HepG2 (cell line): ENCODE results near the gene PTPN5. TPM values are rescaled to one million over a fixed set of nuclear protein-coding genes. Genes with fewer than 3 reads are reported as not detected.

Source experiments
- ATAC-seq: fragments of 200-7000 bp; cut with Tn5 transposase; 3 replicates; pipeline ENCODE4 v1.9.1; 2020; ENCODE audit warnings: mild to moderate bottlenecking, moderate library complexity
- BruUV-seq: library from RNA; stranded (reverse); fragments of 400-500 nt; replicated peaks from 2 replicates; lab custom pipeline; 2021; lab: Mats Ljungman, UMichigan
- CTCF ChIA-PET: fragments of 300-600 bp; formaldehyde crosslinking; extraction: SDS; loops from one replicate; lab custom pipeline; 2021; ENCODE audit warnings: low total read pairs, inconsistent platforms, low intra/inter-chr PET ratio; lab: Yijun Ruan, JAX
- POLR2A ChIA-PET: fragments of 350-600 bp; sonication (Branson Sonifier 250); formaldehyde crosslinking; loops from one replicate; lab custom pipeline; 2020; ENCODE audit warnings: antibody characterized with exemption, inconsistent platforms; lab: Yijun Ruan, JAX
- DNase-seq: peaks from one replicate; pipeline ENCODE4 v3.0.0-alpha.2; 2015; ENCODE audit warnings: low spot score
- FAIRE-seq: peaks from 3 replicates; lab custom pipeline; 2011; peaks lifted over from hg19 to GRCh38; lab: Jason Lieb, UNC
- H2AFZ ChIP-seq: one replicate; pipeline ENCODE4 v1.6.1; 2011; ENCODE audit warnings: low read length, inconsistent platforms
- H3K27ac ChIP-seq: fragments of 300-600 bp; 3 replicates; pipeline ENCODE4 v1.8.0; 2011; ENCODE audit warnings: mixed run types, mild to moderate bottlenecking, mixed read lengths, low read length, inconsistent platforms; ENCODE audit not compliant: insufficient read depth; ENCODE audit errors: extremely low read length
- H3K27me3 ChIP-seq, 2 experiments: fragments of 200-600 bp in 1 of 2; 2 replicates in 1 of 2; 3 replicates in 1 of 2; pipeline versions ENCODE4 v1.6.0 to v1.8.0; 2011; ENCODE audit warnings: low read length in 2 of 2, mild to moderate bottlenecking in 2 of 2, moderate library complexity in 2 of 2, inconsistent platforms in 1 of 2; ENCODE audit not compliant: insufficient read depth in 2 of 2, control insufficient read depth in 1 of 2
- H3K36me3 ChIP-seq, 2 experiments: fragments of 200-600 bp in 1 of 2; replicated peaks in 1 of 2; 2 replicates in 1 of 2; 3 replicates in 1 of 2; pipeline versions ENCODE4 v1.5.1 to v1.8.0; 2011; ENCODE audit warnings: low read length in 2 of 2, inconsistent platforms in 1 of 2; ENCODE audit not compliant: insufficient read depth in 2 of 2, control insufficient read depth in 1 of 2
- H3K4me1 ChIP-seq: 2 replicates; pipeline ENCODE4 v1.5.1; 2012; ENCODE audit warnings: low read length, inconsistent platforms; ENCODE audit not compliant: insufficient read depth
- H3K4me2 ChIP-seq: 2 replicates; pipeline ENCODE4 v1.6.0; 2011; ENCODE audit warnings: low read depth, low read length, inconsistent platforms
- H3K4me3 ChIP-seq, 3 experiments: fragments of 200-600 bp in 1 of 3; sonication (generic), shearing (Covaris generic) in 1 of 3; replicated peaks in 1 of 3; 2 replicates each; pipeline ENCODE4 v1.5.1; 2011 to 2016; ENCODE audit warnings: low read length in 3 of 3, inconsistent platforms in 2 of 3, low read depth in 2 of 3, mild to moderate bottlenecking in 2 of 3, control low read depth in 1 of 3, mixed read lengths in 1 of 3; ENCODE audit not compliant: insufficient read depth in 1 of 3
- H3K79me2 ChIP-seq: one replicate; pipeline ENCODE4 v1.6.1; 2011; ENCODE audit warnings: low read length, inconsistent platforms; ENCODE audit not compliant: insufficient read depth
- H3K9ac ChIP-seq: 2 replicates; pipeline ENCODE4 v1.6.0; 2011; ENCODE audit warnings: mild to moderate bottlenecking, low read depth, low read length, inconsistent platforms; ENCODE audit not compliant: insufficient read depth
- H3K9me3 ChIP-seq: 2 replicates; pipeline ENCODE4 v1.5.1; 2012; ENCODE audit warnings: mild to moderate bottlenecking, low read length
- H4K20me1 ChIP-seq: 2 replicates; pipeline ENCODE4 v1.6.0; 2011; ENCODE audit warnings: inconsistent platforms, mild to moderate bottlenecking, low read length, moderate library complexity; ENCODE audit not compliant: insufficient read depth
- AHR ChIP-seq: IDR thresholded peaks from 2 replicates; pipeline ENCODE4 v1.6.1; 2018; ENCODE audit warnings: missing genetic modification reagents, missing compliant biosample characterization
- BRD4 ChIP-seq: sonication (generic); formaldehyde crosslinking; IDR thresholded peaks from 2 replicates; pipeline ENCODE4 v1.4.0; 2020; ENCODE audit warnings: missing genetic modification reagents
- GATAD1 ChIP-seq: IDR thresholded peaks from 2 replicates; pipeline ENCODE4 v1.6.1; 2016; ENCODE audit warnings: missing genetic modification reagents, missing compliant biosample characterization
- HNRNPH1 ChIP-seq: fragments of 200-400 bp; formaldehyde crosslinking; optimal IDR thresholded peaks from 2 replicates; pipeline ENCODE3; 2017; ENCODE audit warnings: mild to moderate bottlenecking, low read depth, low read length
- HNRNPUL1 ChIP-seq: fragments of 200-400 bp; formaldehyde crosslinking; IDR thresholded peaks from 2 replicates; pipeline ENCODE4 v1.6.1; 2017; ENCODE audit warnings: low read depth, mild to moderate bottlenecking, low read length, moderate library complexity
- KAT2B ChIP-seq: fragments of 150-350 bp; IDR thresholded peaks from 2 replicates; pipeline ENCODE4 v1.6.1; 2014; ENCODE audit warnings: low read depth, low read length, borderline replicate concordance
- MNT ChIP-seq: fragments of 450-650 bp; IDR thresholded peaks from 2 replicates; pipeline ENCODE4 v1.6.1; 2016
- NFE2L2 ChIP-seq: fragments of 150-350 bp; IDR thresholded peaks from 2 replicates; pipeline ENCODE4 v1.6.1; 2014; ENCODE audit warnings: low read length
- NFIC ChIP-seq: IDR thresholded peaks from 2 replicates; pipeline ENCODE4 v1.6.1; 2012; ENCODE audit warnings: mild to moderate bottlenecking, low read length, inconsistent platforms
- YEATS4 ChIP-seq: sonication (generic); formaldehyde crosslinking; IDR thresholded peaks from 2 replicates; pipeline ENCODE4 v1.4.0; 2020; ENCODE audit warnings: missing genetic modification reagents, borderline replicate concordance
- ZNF282 ChIP-seq: fragments of 450-650 bp; IDR thresholded peaks from 2 replicates; pipeline ENCODE4 v1.6.1; 2018; ENCODE audit not compliant: partially characterized antibody
- ZNF329 ChIP-seq: sonication (generic); formaldehyde crosslinking; IDR thresholded peaks from 2 replicates; pipeline ENCODE4 v1.9.0; 2021; ENCODE audit warnings: low read depth, mild to moderate bottlenecking, missing genetic modification reagents
- ZNF383 ChIP-seq: sonication (generic); formaldehyde crosslinking; IDR thresholded peaks from 2 replicates; pipeline ENCODE4 v1.4.0; 2020; ENCODE audit warnings: missing genetic modification reagents, mild to moderate bottlenecking, borderline replicate concordance
- ZNF556 ChIP-seq: sonication (generic); formaldehyde crosslinking; IDR thresholded peaks from 2 replicates; pipeline ENCODE4 v1.4.0; 2020; ENCODE audit warnings: mild to moderate bottlenecking, missing genetic modification reagents, borderline replicate concordance
- ZNF562 ChIP-seq: sonication (generic); formaldehyde crosslinking; IDR thresholded peaks from 2 replicates; pipeline ENCODE4 v1.8.0; 2022; ENCODE audit warnings: missing genetic modification reagents, borderline replicate concordance
- ZNF773 ChIP-seq: sonication (generic); formaldehyde crosslinking; IDR thresholded peaks from 2 replicates; pipeline ENCODE4 v1.4.0; 2020; ENCODE audit warnings: missing genetic modification reagents, borderline replicate concordance
- WGBS: methylation state at CpG from one replicate; pipeline ENCODE4 v1.1.6; 2017; ENCODE audit warnings: low lambda C conversion rate; 5-methylcytosine and 5-hydroxymethylcytosine counted together
- in situ Hi-C: cut with HindIII; loops from 2 replicates; pipeline ENCODE4 v1.10.0; 2017; ENCODE audit warnings: low pct_unique_long_range_greater_than_20kb; ENCODE audit not compliant: extremely low pct_ligation_motif_present
- intact Hi-C: fragments of 100-400 bp; cut with micrococcal nuclease; formaldehyde crosslinking; loops from one replicate; pipeline ENCODE4 v1.10.0; 2022; ENCODE audit not compliant: unreplicated experiment
- polyA plus RNA-seq, 8 experiments: library from polyadenylated mRNA; depleted of rRNA in 3 of 8; stranded (reverse) in 7 of 8; unstranded in 1 of 8; fragments of >200 nt; fragmentation: Illumina TruSeq in 4 of 8; extraction: Trizol in 4 of 8; gene quantifications; 2 replicates each; pipeline versions ENCODE4 v1.2.1 to v1.2.3, GENCODE V29; 2011 to 2016; ENCODE audit warnings: low read depth in 4 of 8, missing spikeins in 1 of 8, mixed read lengths in 1 of 8; ENCODE audit not compliant: insufficient read depth in 1 of 8
- total RNA-seq, 5 experiments: library from RNA; depleted of rRNA; stranded (reverse); fragments of >200 nt; fragmentation: Illumina TruSeq; extraction: Trizol; gene quantifications; 2 replicates each; pipeline ENCODE4 v1.2.3, GENCODE V29; 2016; ENCODE audit warnings: low read depth in 1 of 5
- TF ChIP-seq, protein P1 (sequence below): IDR thresholded peaks from 2 replicates; pipeline ENCODE4 v1.6.1; 2018; ENCODE audit warnings: missing genetic modification reagents

Gene PTPN5
- total and polyA plus RNA-seq, 2 of the 13 experiments (the other 11 are each of a cell fraction or from before 2014, with no cell fraction given), result not detected

DNA sequence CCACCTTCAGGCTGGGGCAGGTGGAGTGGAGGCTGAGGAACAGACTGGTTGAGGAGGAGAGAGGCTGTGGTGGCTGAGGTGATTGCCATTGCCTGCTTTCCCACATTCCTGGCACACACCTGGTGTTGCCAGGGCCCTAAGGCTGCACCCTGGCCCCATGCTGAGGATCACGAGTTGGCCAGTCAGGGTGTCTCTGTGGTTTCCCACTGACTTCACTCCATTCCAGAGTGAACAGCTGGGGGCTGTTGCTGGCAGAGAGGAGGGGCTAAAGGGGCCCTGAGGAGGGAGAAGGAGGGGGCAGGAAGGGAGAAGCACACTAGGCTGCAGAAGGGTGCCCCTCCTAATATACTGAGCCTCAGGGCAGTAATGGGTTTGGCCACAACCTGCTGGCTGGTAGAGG is 91.2 kb downstream of the PTPN5 start:
- BruUV-seq, result no TSS peak
- no peak for DNase-seq
- 0% methylated on average over 1 of the region's 1 CpG for WGBS
- no peaks in the 10 kb centered on the region for H3K36me3 ChIP-seq
- intact Hi-C loops, result no loop called here
- H2AFZ ChIP-seq, result no peak overlapping the region
- no peak overlapping the region for H3K4me3 ChIP-seq
- FAIRE-seq, result no peak
- in situ Hi-C loops, result no loop called here
- no peaks in the 10 kb centered on the region for H3K9me3 ChIP-seq
- H3K9ac ChIP-seq, result no peak overlapping the region
- no peak for TF ChIP-seq BRD4 (CRISPR knock-in tag)
- TF ChIP-seq ZNF383 (CRISPR knock-in tag), result no peak
- TF ChIP-seq NFIC, result no peak
- no peak for TF ChIP-seq ZNF329
- no peak for TF ChIP-seq KAT2B
- peaks cover 2 to 51% of the 10 kb centered on the region in 2 experiments; a peak in 4 of 5 replicates for H3K27me3 ChIP-seq
- H3K4me2 ChIP-seq, result no peak overlapping the region
- no peak overlapping the region for H3K27ac ChIP-seq
- no peaks in the 10 kb centered on the region for H4K20me1 ChIP-seq
- ChIA-PET CTCF (no interaction called here), POLR2A (no interaction called here)
- peaks cover 16% of the 10 kb centered on the region for H3K4me1 ChIP-seq
- no peaks in the 10 kb centered on the region for H3K79me2 ChIP-seq
- ATAC-seq, result no peak

DNA sequence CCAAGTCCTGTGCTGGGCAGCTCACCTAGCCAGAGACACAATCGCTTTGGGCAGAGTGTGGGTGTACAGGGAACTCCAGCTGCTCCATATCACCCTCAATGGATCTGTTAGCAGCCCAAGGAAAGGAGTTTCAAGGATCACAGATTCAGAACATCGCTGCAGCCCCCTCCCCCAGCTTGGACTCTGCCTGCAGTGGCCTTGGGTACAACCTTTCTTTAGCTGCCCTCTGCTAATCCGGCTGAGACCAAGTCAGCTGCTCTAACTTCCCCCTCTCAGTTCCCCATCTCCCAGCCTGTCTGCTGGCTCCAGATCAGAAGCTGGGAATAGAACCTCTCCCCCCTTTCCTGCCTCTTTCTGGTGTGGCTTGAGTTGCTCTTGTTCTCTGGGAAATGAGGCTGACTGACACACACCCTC is 91.7 kb downstream of the PTPN5 start:
- no peak overlapping the region for H3K9ac ChIP-seq
- in situ Hi-C loops, result no loop called here

More for the DNA sequence above, 91.7 kb downstream of the PTPN5 start:
- Histone ChIP-seq H3K4me1 (peaks cover 16% of the 10 kb centered on the region), H3K79me2 (no peaks in the 10 kb centered on the region), H3K4me3 (no peak overlapping the region), H3K36me3 (no peaks in the 10 kb centered on the region), H3K9me3 (no peaks in the 10 kb centered on the region), H4K20me1 (no peaks in the 10 kb centered on the region), H2AFZ (no peak overlapping the region), H3K27ac (no peak overlapping the region), H3K4me2 (no peak overlapping the region), H3K27me3 (peaks cover 2 to 45% of the 10 kb centered on the region in 2 experiments; a peak in 3 of 5 replicates)
- TF ChIP-seq ZNF282 (no peak), MNT (no peak), YEATS4 (no peak), AHR (CRISPR knock-in tag) (no peak), NFE2L2 (no peak), HNRNPH1 (no peak), GATAD1 (no peak), ZNF773 (CRISPR knock-in tag) (no peak), HNRNPUL1 (no peak), ZNF562 (CRISPR knock-in tag) (no peak), ZNF556 (CRISPR knock-in tag) (no peak)
- TF ChIP-seq, protein P1, sequence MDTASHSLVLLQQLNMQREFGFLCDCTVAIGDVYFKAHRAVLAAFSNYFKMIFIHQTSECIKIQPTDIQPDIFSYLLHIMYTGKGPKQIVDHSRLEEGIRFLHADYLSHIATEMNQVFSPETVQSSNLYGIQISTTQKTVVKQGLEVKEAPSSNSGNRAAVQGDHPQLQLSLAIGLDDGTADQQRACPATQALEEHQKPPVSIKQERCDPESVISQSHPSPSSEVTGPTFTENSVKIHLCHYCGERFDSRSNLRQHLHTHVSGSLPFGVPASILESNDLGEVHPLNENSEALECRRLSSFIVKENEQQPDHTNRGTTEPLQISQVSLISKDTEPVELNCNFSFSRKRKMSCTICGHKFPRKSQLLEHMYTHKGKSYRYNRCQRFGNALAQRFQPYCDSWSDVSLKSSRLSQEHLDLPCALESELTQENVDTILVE (CRISPR knock-in tag), result no peak
- 0% methylated on average over 1 of the region's 3 CpGs for WGBS
- BruUV-seq, result no TSS peak
- ATAC-seq, result peak; percentile 23
- intact Hi-C loops, result no loop called here
- no peak for FAIRE-seq
- ChIA-PET CTCF (no interaction called here), POLR2A (no interaction called here)
- DNase-seq, result no peak
